Mucosa of descending colon (tissue), 3 donors: ENCODE data around the gene PDGFD. TPM values are rescaled to one million over a fixed set of nuclear protein-coding genes. Genes with fewer than 3 reads are reported as not detected.

Experiments
- ATAC-seq: fragments of 200-7000 bp; cut with Tn5 transposase; one replicate; pipeline ENCODE4 v1.9.1; 2020; ENCODE audit warnings: mild to moderate bottlenecking, moderate library complexity
- DNase-seq, 3 donors: peaks; one replicate each; pipeline ENCODE4 v3.0.0-alpha.2; 2020
- H3K36me3 ChIP-seq: fragments of 200-600 bp; one replicate; pipeline ENCODE4 v1.8.0; 2021; ENCODE audit warnings: low read depth, mild to moderate bottlenecking
- H3K4me1 ChIP-seq: fragments of 200-600 bp; one replicate; pipeline ENCODE4 v1.8.0; 2021; ENCODE audit warnings: low read depth, mild to moderate bottlenecking
- H3K4me3 ChIP-seq: fragments of 200-600 bp; one replicate; pipeline ENCODE4 v1.8.0; 2021; ENCODE audit warnings: mild to moderate bottlenecking
- H3K9me3 ChIP-seq: fragments of 200-600 bp; one replicate; pipeline ENCODE4 v1.8.0; 2021; ENCODE audit warnings: mild to moderate bottlenecking
- intact Hi-C, 2 donors: fragments of 100-400 bp; cut with DNase I in 1 of 2; cut with micrococcal nuclease in 1 of 2; formaldehyde crosslinking; loops; one replicate each; pipeline versions ENCODE4 v1.11.0 to v1.11.1; 2022; cut with DNase I, micrococcal nuclease
- total RNA-seq, 3 donors: library from RNA; stranded (reverse); fragmentation: NEBNext Ultra II Directional in 2 of 3; extraction: Animal tissue kit (Norgen Biotek cat#: 25700) in 2 of 3; gene quantifications; one replicate each; pipeline versions ENCODE4 v1.2.1 to v1.2.4, GENCODE V29; 2021 to 2023
- TF ChIP-seq, protein P1 (sequence below): fragments of 200-600 bp; IDR thresholded peaks from one replicate; pipeline ENCODE4 v1.8.0; 2022; ENCODE audit warnings: antibody characterized with exemption, mild to moderate bottlenecking
- donor health status: DM: no; HTN: no; CAD: no; lungs with moderate emphysema.
- donor health status: DM: no; HTN: no; CAD: no.
- donor health status: DM: no; HTN: yes; CAD: no.

Gene PDGFD
- total RNA-seq, 3 donors from 2014 or later: 3.4 to 6.9 (median 5.7) TPM

- intact Hi-C loops: no loop called here
- DNase-seq (no peak), ATAC-seq (no peak)
- TF ChIP-seq, protein P1, sequence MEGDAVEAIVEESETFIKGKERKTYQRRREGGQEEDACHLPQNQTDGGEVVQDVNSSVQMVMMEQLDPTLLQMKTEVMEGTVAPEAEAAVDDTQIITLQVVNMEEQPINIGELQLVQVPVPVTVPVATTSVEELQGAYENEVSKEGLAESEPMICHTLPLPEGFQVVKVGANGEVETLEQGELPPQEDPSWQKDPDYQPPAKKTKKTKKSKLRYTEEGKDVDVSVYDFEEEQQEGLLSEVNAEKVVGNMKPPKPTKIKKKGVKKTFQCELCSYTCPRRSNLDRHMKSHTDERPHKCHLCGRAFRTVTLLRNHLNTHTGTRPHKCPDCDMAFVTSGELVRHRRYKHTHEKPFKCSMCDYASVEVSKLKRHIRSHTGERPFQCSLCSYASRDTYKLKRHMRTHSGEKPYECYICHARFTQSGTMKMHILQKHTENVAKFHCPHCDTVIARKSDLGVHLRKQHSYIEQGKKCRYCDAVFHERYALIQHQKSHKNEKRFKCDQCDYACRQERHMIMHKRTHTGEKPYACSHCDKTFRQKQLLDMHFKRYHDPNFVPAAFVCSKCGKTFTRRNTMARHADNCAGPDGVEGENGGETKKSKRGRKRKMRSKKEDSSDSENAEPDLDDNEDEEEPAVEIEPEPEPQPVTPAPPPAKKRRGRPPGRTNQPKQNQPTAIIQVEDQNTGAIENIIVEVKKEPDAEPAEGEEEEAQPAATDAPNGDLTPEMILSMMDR: no peak
- H3K36me3 ChIP-seq: no peaks in the 10 kb centered on the region
- no peaks in the 10 kb centered on the region for H3K4me1 ChIP-seq
- no peak overlapping the region for H3K4me3 ChIP-seq
- no peaks in the 10 kb centered on the region for H3K9me3 ChIP-seq
Observed at GRCh38 chr11:103970701-103971249, 193.2 kb downstream of the PDGFD start.

- intact Hi-C loops: no loop called here
- Histone ChIP-seq H3K4me3 (no peak overlapping the region), H3K36me3 (no peaks in the 10 kb centered on the region), H3K4me1 (no peaks in the 10 kb centered on the region), H3K9me3 (no peaks in the 10 kb centered on the region)
- ATAC-seq: no peak
- TF ChIP-seq, protein P1: no peak
- no peak for DNase-seq
Observed at GRCh38 chr11:103968685-103969084, 195.3 kb downstream of the PDGFD start.

DNA sequence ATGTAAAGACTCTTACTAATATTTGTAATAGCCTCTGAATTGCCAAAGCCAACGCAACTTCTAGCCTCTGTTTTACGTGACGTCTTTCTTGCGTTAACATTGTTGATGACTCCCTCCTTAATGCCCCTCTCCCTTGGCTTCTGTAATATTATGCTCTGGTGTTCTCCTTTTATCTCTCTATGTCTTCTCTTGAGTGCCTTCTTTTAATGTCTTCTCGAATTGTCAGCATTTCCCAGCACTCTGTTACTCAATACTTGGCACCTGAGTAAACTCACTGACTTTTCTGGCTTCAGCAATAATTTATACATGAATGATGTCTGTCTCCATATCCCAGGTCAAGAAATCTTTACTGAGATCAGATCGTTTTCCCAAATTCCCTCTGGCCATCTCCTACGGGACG is 196.0 kb downstream of the PDGFD start:
- Histone ChIP-seq H3K36me3 (no peaks in the 10 kb centered on the region), H3K9me3 (no peaks in the 10 kb centered on the region), H3K4me1 (no peaks in the 10 kb centered on the region), H3K4me3 (no peak overlapping the region)
- intact Hi-C loops: no loop called here
- DNase-seq (no peak), ATAC-seq (no peak)
- TF ChIP-seq, protein P1: no peak

GRCh38 chr11:103964390-103964789 is 199.6 kb downstream of the PDGFD start:
- TF ChIP-seq, protein P1: no peak

GRCh38 chr11:103963648-103964047 is 200.3 kb downstream of the PDGFD start:
- no peaks in the 10 kb centered on the region for H3K9me3 ChIP-seq
- no peak for ATAC-seq
- H3K4me3 ChIP-seq: no peak overlapping the region
- DNase-seq: no peak
- no peaks in the 10 kb centered on the region for H3K4me1 ChIP-seq
- TF ChIP-seq, protein P1: no peak
- intact Hi-C loops: no loop called here
- no peaks in the 10 kb centered on the region for H3K36me3 ChIP-seq

More at GRCh38 chr11:103964390-103964789, 199.6 kb downstream of the PDGFD start:
- ATAC-seq (no peak), DNase-seq (no peak)
- H3K36me3 ChIP-seq: no peaks in the 10 kb centered on the region
- intact Hi-C loops: no loop called here
- no peaks in the 10 kb centered on the region for H3K9me3 ChIP-seq
- H3K4me1 ChIP-seq: no peaks in the 10 kb centered on the region
- H3K4me3 ChIP-seq: no peak overlapping the region

- no peaks in the 10 kb centered on the region for H3K36me3 ChIP-seq
Observed at GRCh38 chr11:103961010-103961409, 202.9 kb downstream of the PDGFD start.

More at GRCh38 chr11:103961010-103961409, 202.9 kb downstream of the PDGFD start:
- H3K4me1 ChIP-seq: no peaks in the 10 kb centered on the region
- no peak overlapping the region for H3K4me3 ChIP-seq
- intact Hi-C loops: no loop called here
- DNase-seq (no peak), ATAC-seq (no peak)
- H3K9me3 ChIP-seq: no peaks in the 10 kb centered on the region
- TF ChIP-seq, protein P1: no peak
